Liver (tissue), 9 donors: ENCODE results near the gene CYSRT1. TPM values are rescaled to one million over a fixed set of nuclear protein-coding genes. Genes with fewer than 3 reads are reported as not detected.
A peak's percentile ranks its signal among the peaks of the same experiment; 100 is the strongest.

Experiments used
- DNase-seq: peaks from one replicate; pipeline ENCODE4 v3.0.0-alpha.2; 2017; ENCODE audit warnings: low spot score
- H3K27ac ChIP-seq, 2 donors: one replicate each; pipeline ENCODE4 v1.7.0; 2013; ENCODE audit warnings: inconsistent platforms in 2 of 2, low read length in 2 of 2, control low read depth in 1 of 2, low read depth in 1 of 2, mild to moderate bottlenecking in 1 of 2
- H3K27me3 ChIP-seq, 4 donors: one replicate each; pipeline versions ENCODE4 v1.6.1 to v1.7.0; 2013; ENCODE audit warnings: low read length in 3 of 4, inconsistent platforms in 1 of 4, mild to moderate bottlenecking in 1 of 4, moderate library complexity in 1 of 4; ENCODE audit not compliant: control insufficient read depth in 4 of 4, insufficient read depth in 4 of 4
- H3K36me3 ChIP-seq, 4 donors: one replicate each; pipeline versions ENCODE4 v1.6.1 to v1.7.0; 2013; ENCODE audit warnings: low read length in 3 of 4, mild to moderate bottlenecking in 3 of 4, low read depth in 1 of 4, moderate library complexity in 1 of 4; ENCODE audit not compliant: control insufficient read depth in 4 of 4, insufficient read depth in 3 of 4
- H3K4me1 ChIP-seq, 4 donors: one replicate each; pipeline versions ENCODE4 v1.6.1 to v1.7.0; 2013; ENCODE audit warnings: low read length in 3 of 4, mild to moderate bottlenecking in 3 of 4, moderate library complexity in 1 of 4; ENCODE audit not compliant: control insufficient read depth in 4 of 4, insufficient read depth in 4 of 4
- H3K4me3 ChIP-seq, 3 donors: one replicate each; pipeline versions ENCODE4 v1.6.1 to v1.7.0; 2013; ENCODE audit warnings: low read length in 3 of 3, control low read depth in 1 of 3, low read depth in 1 of 3, mild to moderate bottlenecking in 1 of 3
- H3K9ac ChIP-seq, 2 donors: one replicate each; pipeline ENCODE4 v1.7.0; 2013; ENCODE audit warnings: low read length in 2 of 2, mild to moderate bottlenecking in 2 of 2, moderate library complexity in 2 of 2, control low read depth in 1 of 2, low read depth in 1 of 2
- H3K9me3 ChIP-seq, 4 donors: one replicate each; pipeline versions ENCODE4 v1.6.1 to v1.7.0; 2013; ENCODE audit warnings: low read length in 3 of 4; ENCODE audit not compliant: control insufficient read depth in 4 of 4
- ATF3 ChIP-seq: IDR thresholded peaks from 2 replicates; pipeline ENCODE4 v1.6.1; 2016; ENCODE audit warnings: antibody characterized with exemption
- CTCF ChIP-seq: fragments of 150-350 bp; IDR thresholded peaks from 2 replicates; pipeline ENCODE4 v1.5.1; 2017; ENCODE audit warnings: improper control_type of control experiment, low read depth, low read length; ENCODE audit not compliant: missing input control
- FOXA2 ChIP-seq: IDR thresholded peaks from 2 replicates; pipeline ENCODE4 v1.6.1; 2016; ENCODE audit warnings: antibody characterized with exemption
- GABPA ChIP-seq, 2 donors: IDR thresholded peaks in 1 of 2; conservative IDR thresholded peaks in 1 of 2; 2 replicates each; pipeline ENCODE4 v1.6.1; 2016; ENCODE audit warnings: antibody characterized with exemption in 2 of 2, mild to moderate bottlenecking in 1 of 2, moderate library complexity in 1 of 2
- HNF4A ChIP-seq, 2 donors: conservative IDR thresholded peaks; 2 replicates each; pipeline ENCODE4 v1.6.1; 2016; ENCODE audit warnings: antibody characterized with exemption in 2 of 2, mild to moderate bottlenecking in 2 of 2
- HNF4G ChIP-seq: IDR thresholded peaks from 2 replicates; pipeline ENCODE4 v1.6.1; 2016; ENCODE audit warnings: antibody characterized with exemption
- MAX ChIP-seq: IDR thresholded peaks from 2 replicates; pipeline ENCODE4 v1.6.1; 2016; ENCODE audit warnings: antibody characterized with exemption
- NR2F2 ChIP-seq: IDR thresholded peaks from 2 replicates; pipeline ENCODE4 v1.6.1; 2016; ENCODE audit warnings: antibody characterized with exemption
- RAD21 ChIP-seq, 2 donors: IDR thresholded peaks; 2 replicates each; pipeline ENCODE4 v1.6.1; 2016; ENCODE audit warnings: antibody characterized with exemption in 2 of 2, mild to moderate bottlenecking in 2 of 2
- REST ChIP-seq: IDR thresholded peaks from 2 replicates; pipeline ENCODE4 v1.6.1; 2016; ENCODE audit warnings: antibody characterized with exemption, mild to moderate bottlenecking
- RXRA ChIP-seq, 2 donors: IDR thresholded peaks; 2 replicates each; pipeline ENCODE4 v1.6.1; 2017 to 2018; ENCODE audit warnings: antibody characterized with exemption in 2 of 2, mild to moderate bottlenecking in 1 of 2
- SP1 ChIP-seq: IDR thresholded peaks from 2 replicates; pipeline ENCODE4 v1.6.1; 2018; ENCODE audit warnings: antibody characterized with exemption, mild to moderate bottlenecking
- TAF1 ChIP-seq: conservative IDR thresholded peaks from 2 replicates; pipeline ENCODE4 v1.6.1; 2016; ENCODE audit warnings: antibody characterized with exemption, mild to moderate bottlenecking
- YY1 ChIP-seq: IDR thresholded peaks from 2 replicates; pipeline ENCODE4 v1.6.1; 2016; ENCODE audit warnings: antibody characterized with exemption, mild to moderate bottlenecking
- ZBTB33 ChIP-seq: IDR thresholded peaks from 2 replicates; pipeline ENCODE4 v1.6.1; 2016; ENCODE audit warnings: antibody characterized with exemption
- WGBS: extraction: QIAGEN DNeasy Blood & Tissue Kit; methylation state at CpG from one replicate; pipeline ENCODE4 v1.1.7; 2013; 5-methylcytosine and 5-hydroxymethylcytosine counted together
- polyA plus RNA-seq, 2 donors: library from polyadenylated mRNA; stranded (reverse) in 1 of 2; unstranded in 1 of 2; fragments of 200-250 nt in 1 of 2; fragments of >200 nt in 1 of 2; fragmentation: Nextera tagmentation in 1 of 2; extraction: Ambion mirVana in 1 of 2; gene quantifications; one replicate each; pipeline versions ENCODE4 v1.2.1 to v1.2.3, GENCODE V29; 2013 to 2015
- total RNA-seq, 2 donors: library from RNA; depleted of rRNA; stranded (reverse); fragments of >200 nt; gene quantifications; one replicate each; pipeline ENCODE4 v1.2.3, GENCODE V29; 2014
- donor health status: healthy.
- donor health status: healthy.
- donor health status: healthy.
- donor health status: healthy.
- donor health status: healthy.

The CYSRT1 gene
- total and polyA plus RNA-seq, 4 donors: 0.14 to 0.50 (median 0.20) TPM

GRCh38 chr9:137266585-137267453, 41.8 kb downstream of the CYSRT1 start:
- Histone ChIP-seq H3K9me3 (no peaks in the 10 kb centered on the region), H3K27me3 (no peaks in the 10 kb centered on the region), H3K4me3 (no peak overlapping the region), H3K4me1 (peaks cover 11 to 33% (median 23%) of the 10 kb centered on the region in 4 donors), H3K27ac (no peak overlapping the region), H3K9ac (no peak overlapping the region), H3K36me3 (peaks cover 5 to 13% (median 9%) of the 10 kb centered on the region in 4 donors)
- TF ChIP-seq SP1 (no peak), RAD21 (IDR thresholded peaks at IDR 0.05) (no peak), HNF4G (no peak), HNF4A (conservative IDR thresholded peaks at IDR 0.05) (no peak), TAF1 (no peak), CTCF (no peak), FOXA2 (no peak), ZBTB33 (no peak), GABPA (IDR thresholded peaks at IDR 0.05 in 1 of 2, conservative IDR thresholded peaks at IDR 0.05 in 1 of 2) (no peak), NR2F2 (no peak)
- DNase-seq: peak; percentile 31
- 92% methylated on average over 34 of the region's 34 CpGs for WGBS

- Histone ChIP-seq H3K4me3 (no peak overlapping the region), H3K27me3 (no peaks in the 10 kb centered on the region), H3K9ac (no peak overlapping the region), H3K27ac (peak overlapping the region; percentile 19 to 32), H3K36me3 (peaks cover 5 to 17% (median 14%) of the 10 kb centered on the region in 4 donors), H3K9me3 (no peaks in the 10 kb centered on the region), H3K4me1 (peaks cover 9 to 40% (median 24%) of the 10 kb centered on the region in 4 donors)
- TF ChIP-seq SP1: no peak
- TF ChIP-seq REST: no peak
- TF ChIP-seq GABPA (IDR thresholded peaks at IDR 0.05 in 1 of 2, conservative IDR thresholded peaks at IDR 0.05 in 1 of 2): no peak
- TF ChIP-seq FOXA2: no peak
- TF ChIP-seq HNF4G: no peak
- no peak for TF ChIP-seq RXRA (IDR thresholded peaks at IDR 0.05)
- TF ChIP-seq NR2F2: no peak
- TF ChIP-seq MAX: no peak
- no peak for TF ChIP-seq YY1
- TF ChIP-seq ATF3: no peak
- WGBS: 81% methylated on average over 6 of the region's 6 CpGs
- DNase-seq: no peak
These were observed 43.0 kb downstream of the CYSRT1 start for GRCh38 chr9:137267933-137268355.
